GM12872 (cell line): Measurements from ENCODE around the gene KLHDC4.

Experiments used
- CTCF ChIP-seq: IDR thresholded peaks from 3 replicates; pipeline ENCODE4 v1.5.1; 2011; ENCODE audit warnings: low read depth, mild to moderate bottlenecking, low read length, moderate library complexity; ENCODE audit not compliant: insufficient read depth

The KLHDC4 gene

DNA sequence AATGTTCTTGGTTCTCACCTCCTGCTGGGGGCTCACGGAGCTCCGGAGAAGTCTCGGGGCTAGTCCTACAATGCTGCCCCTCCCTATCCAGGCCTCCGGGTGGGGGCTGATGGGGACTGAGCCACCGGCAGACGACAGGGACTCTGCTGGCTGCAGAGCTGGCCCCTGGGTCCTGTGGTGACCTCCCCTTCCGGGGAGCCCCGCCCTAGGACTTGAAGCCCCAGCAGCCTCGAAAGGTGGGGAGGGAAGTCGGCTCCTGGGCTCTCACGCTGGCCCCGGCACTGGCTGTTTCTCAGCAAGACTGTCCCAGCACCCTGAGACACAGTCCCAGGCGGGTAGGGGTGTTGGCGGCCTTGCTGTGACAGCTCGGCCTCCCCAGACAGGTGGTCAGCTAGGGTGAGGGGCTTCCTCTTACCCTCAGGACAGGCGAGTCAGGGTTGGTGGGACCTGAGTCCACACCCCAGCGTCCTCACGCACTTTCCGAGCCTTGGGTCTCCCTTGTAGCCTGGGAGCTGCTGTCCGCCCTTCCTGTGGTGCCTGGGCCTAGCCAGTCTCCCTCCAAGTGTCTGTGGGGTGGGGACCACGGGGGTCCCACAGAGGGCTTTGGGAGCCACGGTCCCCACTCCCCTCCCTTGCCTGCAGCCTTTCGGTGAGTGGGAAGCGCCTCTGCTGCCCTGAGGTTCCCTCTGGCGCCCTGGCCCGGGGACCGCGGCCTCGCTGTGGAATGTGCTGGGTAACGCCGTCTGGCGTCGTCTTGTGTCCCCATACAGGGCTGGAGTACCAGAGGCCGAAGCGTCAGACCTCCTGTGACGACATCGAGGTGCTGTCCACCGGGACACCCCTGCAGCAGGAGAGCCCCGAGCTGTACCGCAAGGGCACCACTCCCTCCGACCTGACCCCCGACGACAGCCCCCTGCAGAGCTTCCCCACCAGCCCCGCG, 76.6 kb downstream of the KLHDC4 start:
- no peak for TF ChIP-seq CTCF

GRCh38 chr16:87687998-87688529, 77.7 kb downstream of the KLHDC4 start:
- no peak for TF ChIP-seq CTCF

- TF ChIP-seq CTCF, result no peak
These were observed 78.5 kb downstream of the KLHDC4 start for GRCh38 chr16:87687126-87687910.

DNA sequence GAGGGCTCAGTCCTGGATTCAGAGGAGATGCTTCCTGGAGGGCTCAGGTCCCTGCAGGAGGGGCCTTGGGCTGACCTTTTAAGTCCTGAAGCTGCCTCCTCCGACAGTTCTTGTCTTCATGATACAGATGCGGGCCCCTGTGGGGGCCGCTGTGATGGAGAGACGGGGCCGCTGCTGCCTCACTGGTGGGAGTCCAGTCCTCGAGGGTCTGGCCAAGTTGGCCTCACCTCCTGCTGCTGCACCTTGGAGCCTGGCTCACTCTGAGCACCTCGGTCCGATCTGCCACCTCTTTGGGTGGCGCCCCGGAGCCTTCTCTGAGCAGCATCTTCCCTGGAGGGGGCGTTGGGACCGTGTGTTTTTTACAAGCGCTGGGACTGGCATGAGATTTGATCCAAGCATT, 79.1 kb downstream of the KLHDC4 start:
- TF ChIP-seq CTCF, result no peak

- TF ChIP-seq CTCF, result no peak
These were observed 80.0 kb downstream of the KLHDC4 start for GRCh38 chr16:87685766-87686165.

DNA sequence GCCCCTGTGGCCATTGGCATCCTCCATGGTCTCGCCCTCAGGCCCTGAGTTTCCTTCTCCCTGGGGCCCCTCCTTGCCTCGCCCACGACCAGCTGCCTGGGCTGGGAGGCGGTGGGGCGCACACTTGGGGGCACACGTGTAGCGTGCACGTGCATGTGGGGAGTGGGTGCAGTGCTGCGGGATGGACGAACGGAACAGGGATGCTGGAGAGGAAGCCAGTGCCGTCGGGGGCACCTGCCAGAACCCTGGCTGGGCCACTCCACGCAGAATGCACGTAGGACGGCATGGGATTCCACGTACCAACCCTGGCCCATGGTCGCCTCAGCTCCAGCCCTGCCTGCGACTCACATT, 80.4 kb downstream of the KLHDC4 start:
- no peak for TF ChIP-seq CTCF

DNA sequence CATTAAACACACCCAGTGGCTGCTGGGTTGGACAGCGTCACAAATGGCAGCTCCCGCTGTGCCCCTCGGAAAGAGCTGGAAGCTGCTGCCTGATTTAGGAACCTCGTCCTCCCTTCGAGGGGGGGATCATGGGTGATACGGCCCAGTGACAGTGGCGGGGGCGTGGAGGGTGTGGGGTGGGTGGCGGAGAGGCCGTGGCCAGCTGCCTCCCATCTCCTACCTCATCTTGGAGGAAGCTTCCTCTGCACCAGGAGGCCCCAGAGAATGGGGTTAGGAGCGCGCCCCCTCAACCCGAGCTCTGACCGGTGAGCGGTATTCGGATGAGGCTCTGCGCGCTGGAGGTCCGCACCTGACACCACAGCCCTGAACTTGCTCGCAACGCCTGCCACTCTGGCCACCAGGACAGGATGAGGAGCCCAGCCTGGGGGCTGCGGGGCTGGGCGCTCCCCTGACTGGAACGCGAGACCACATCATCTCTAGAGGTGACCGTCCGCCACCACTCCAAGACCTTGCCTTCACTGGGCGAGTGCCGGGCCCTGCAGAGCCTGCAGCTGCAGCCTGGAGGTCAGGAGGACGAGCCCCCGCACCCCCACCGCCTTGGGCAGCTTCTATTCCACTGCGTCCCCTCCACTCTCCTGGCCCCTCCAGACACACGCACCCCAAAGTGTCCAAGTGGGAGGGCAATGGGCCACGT, 80.9 kb downstream of the KLHDC4 start:
- no peak for TF ChIP-seq CTCF
